PC-9 (cell line): ENCODE data around the gene GOLGA6A. TPM values are rescaled to one million over a fixed set of nuclear protein-coding genes. Genes with fewer than 3 reads are reported as not detected.

Experiments
- BruUV-seq: library from RNA; stranded (reverse); fragments of 400-500 nt; replicated peaks from 2 replicates; lab custom pipeline; 2021; lab: Mats Ljungman, UMichigan
- CTCF ChIA-PET: fragments of 300-600 bp; sonication (Branson Sonifier 250); formaldehyde crosslinking; loops from one replicate; lab custom pipeline; 2022; ENCODE audit warnings: antibody characterized with exemption; lab: Charles Lee
- POLR2A ChIA-PET: fragments of 300-600 bp; sonication (Branson Sonifier 250); formaldehyde crosslinking; loops from one replicate; lab custom pipeline; 2022; ENCODE audit warnings: antibody characterized with exemption; ENCODE audit not compliant: unreplicated experiment; lab: Charles Lee
- DNase-seq, 2 experiments: peaks; one replicate each; pipeline versions ENCODE4 v3.0.0 to v3.0.0-alpha.2; 2015 to 2022; ENCODE audit warnings: mixed read lengths in 1 of 2
- H2AFZ ChIP-seq: fragments of 200-600 bp; sonication (generic); 2 replicates; pipeline ENCODE4 v1.8.1; 2017; ENCODE audit warnings: antibody characterized with exemption
- H3F3A ChIP-seq: fragments of 200-600 bp; sonication (generic); 2 replicates; pipeline ENCODE4 v1.8.1; 2017; ENCODE audit warnings: antibody characterized with exemption, mild to moderate bottlenecking, low read depth; ENCODE audit not compliant: insufficient read depth
- H3K27ac ChIP-seq: fragments of 200-600 bp; sonication (generic); 2 replicates; pipeline ENCODE4 v1.6.1; 2016; ENCODE audit warnings: mixed run types
- H3K27me3 ChIP-seq: fragments of 200-600 bp; sonication (generic); 2 replicates; pipeline ENCODE4 v1.6.1; 2016; ENCODE audit warnings: low read depth, mixed run types; ENCODE audit not compliant: insufficient read depth
- H3K36me3 ChIP-seq: fragments of 200-600 bp; sonication (generic); 2 replicates; pipeline ENCODE4 v1.6.1; 2016; ENCODE audit warnings: low read depth, mixed run types
- H3K4me1 ChIP-seq: fragments of 200-600 bp; sonication (generic); replicated peaks from 2 replicates; pipeline ENCODE4 v1.6.1; 2016; ENCODE audit warnings: mixed run types; ENCODE audit not compliant: insufficient read depth
- H3K4me2 ChIP-seq: fragments of 200-600 bp; sonication (generic); 2 replicates; pipeline ENCODE4 v1.6.1; 2017; ENCODE audit warnings: mixed run types
- H3K4me3 ChIP-seq: fragments of 200-600 bp; sonication (generic); 2 replicates; pipeline ENCODE4 v1.6.1; 2016; ENCODE audit warnings: mixed run types
- H3K79me2 ChIP-seq: fragments of 200-600 bp; sonication (generic); 2 replicates; pipeline ENCODE4 v1.6.1; 2017; ENCODE audit warnings: low read depth, mixed run types
- H3K9me2 ChIP-seq: fragments of 200-600 bp; sonication (generic); 2 replicates; pipeline ENCODE4 v1.8.1; 2017; ENCODE audit warnings: mild to moderate bottlenecking; ENCODE audit not compliant: insufficient read depth
- H3K9me3 ChIP-seq: fragments of 200-600 bp; sonication (generic); 2 replicates; pipeline ENCODE4 v1.8.1; 2016; ENCODE audit warnings: low read depth; ENCODE audit not compliant: insufficient read depth
- H4K20me1 ChIP-seq: fragments of 200-600 bp; sonication (generic); 2 replicates; pipeline ENCODE4 v1.8.1; 2017; ENCODE audit not compliant: insufficient read depth
- EZH2 ChIP-seq: fragments of 200-600 bp; sonication (generic); IDR thresholded peaks from 2 replicates; pipeline ENCODE4 v1.8.0; 2017; ENCODE audit warnings: antibody characterized with exemption, low read depth
- intact Hi-C: fragments of 100-400 bp; cut with micrococcal nuclease; formaldehyde crosslinking; loops from one replicate; pipeline ENCODE4 v1.10.0; 2022; ENCODE audit not compliant: unreplicated experiment
- total RNA-seq: library from RNA; stranded (reverse); gene quantifications from 2 replicates; pipeline ENCODE4 v1.2.3, GENCODE V29; 2021
- TF ChIP-seq, protein P1 (sequence below): fragments of 200-600 bp; sonication (generic); conservative IDR thresholded peaks from 2 replicates; pipeline ENCODE4 v1.6.1; 2017; ENCODE audit warnings: mixed run types, antibody characterized with exemption, mild to moderate bottlenecking, moderate library complexity

GOLGA6A gene
- total RNA-seq, 1 experiment from 2014 or later, result not detected

DNA sequence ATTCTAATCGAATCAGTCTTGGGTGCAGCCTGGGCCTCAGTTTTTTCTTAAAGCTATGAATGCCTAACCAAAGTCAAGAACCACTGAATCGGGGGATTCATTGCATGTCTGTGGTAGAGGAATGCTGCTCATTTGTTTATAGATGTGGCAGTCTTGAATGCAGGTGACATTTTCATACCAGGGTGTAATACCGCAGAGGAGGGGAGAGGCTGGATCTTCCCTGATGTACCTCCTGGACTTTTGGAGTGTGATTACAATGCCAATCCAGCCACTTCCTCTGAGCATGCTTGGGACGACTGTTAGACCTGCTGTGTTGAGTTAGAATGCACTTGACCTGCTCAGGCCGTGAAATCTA, 42.7 kb downstream of the GOLGA6A start:
- intact Hi-C loops, result loop anchor here (10.0 kb wide), 1 partner anchor 65 kb away; no protein-coding TSS in a partner anchor
- no peak overlapping the region for H3K27ac ChIP-seq
- CTCF ChIA-PET, result no interaction called here
- no TSS peak for BruUV-seq
- H3K9me2 ChIP-seq, result no peaks in the 10 kb centered on the region
- H3K27me3 ChIP-seq, result no peaks in the 10 kb centered on the region
- H3K79me2 ChIP-seq, result no peaks in the 10 kb centered on the region
- H3K4me1 ChIP-seq, result peaks cover 7% of the 10 kb centered on the region; the same call in 1 of the 2 replicates
- no peak for DNase-seq
- H4K20me1 ChIP-seq, result no peaks in the 10 kb centered on the region
- no peaks in the 10 kb centered on the region for H3F3A ChIP-seq
- POLR2A ChIA-PET, result interaction anchor here (0.5 kb wide), 1 partner anchor 346 kb away, joined by 13 read pairs; no protein-coding TSS in a partner anchor
- TF ChIP-seq, protein P1, sequence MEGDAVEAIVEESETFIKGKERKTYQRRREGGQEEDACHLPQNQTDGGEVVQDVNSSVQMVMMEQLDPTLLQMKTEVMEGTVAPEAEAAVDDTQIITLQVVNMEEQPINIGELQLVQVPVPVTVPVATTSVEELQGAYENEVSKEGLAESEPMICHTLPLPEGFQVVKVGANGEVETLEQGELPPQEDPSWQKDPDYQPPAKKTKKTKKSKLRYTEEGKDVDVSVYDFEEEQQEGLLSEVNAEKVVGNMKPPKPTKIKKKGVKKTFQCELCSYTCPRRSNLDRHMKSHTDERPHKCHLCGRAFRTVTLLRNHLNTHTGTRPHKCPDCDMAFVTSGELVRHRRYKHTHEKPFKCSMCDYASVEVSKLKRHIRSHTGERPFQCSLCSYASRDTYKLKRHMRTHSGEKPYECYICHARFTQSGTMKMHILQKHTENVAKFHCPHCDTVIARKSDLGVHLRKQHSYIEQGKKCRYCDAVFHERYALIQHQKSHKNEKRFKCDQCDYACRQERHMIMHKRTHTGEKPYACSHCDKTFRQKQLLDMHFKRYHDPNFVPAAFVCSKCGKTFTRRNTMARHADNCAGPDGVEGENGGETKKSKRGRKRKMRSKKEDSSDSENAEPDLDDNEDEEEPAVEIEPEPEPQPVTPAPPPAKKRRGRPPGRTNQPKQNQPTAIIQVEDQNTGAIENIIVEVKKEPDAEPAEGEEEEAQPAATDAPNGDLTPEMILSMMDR, result no peak
- no peak for TF ChIP-seq EZH2
- no peak overlapping the region for H3K4me2 ChIP-seq
- no peak overlapping the region for H3K4me3 ChIP-seq
- H3K36me3 ChIP-seq, result no peaks in the 10 kb centered on the region
- H2AFZ ChIP-seq, result no peak overlapping the region
- H3K9me3 ChIP-seq, result no peaks in the 10 kb centered on the region

DNA sequence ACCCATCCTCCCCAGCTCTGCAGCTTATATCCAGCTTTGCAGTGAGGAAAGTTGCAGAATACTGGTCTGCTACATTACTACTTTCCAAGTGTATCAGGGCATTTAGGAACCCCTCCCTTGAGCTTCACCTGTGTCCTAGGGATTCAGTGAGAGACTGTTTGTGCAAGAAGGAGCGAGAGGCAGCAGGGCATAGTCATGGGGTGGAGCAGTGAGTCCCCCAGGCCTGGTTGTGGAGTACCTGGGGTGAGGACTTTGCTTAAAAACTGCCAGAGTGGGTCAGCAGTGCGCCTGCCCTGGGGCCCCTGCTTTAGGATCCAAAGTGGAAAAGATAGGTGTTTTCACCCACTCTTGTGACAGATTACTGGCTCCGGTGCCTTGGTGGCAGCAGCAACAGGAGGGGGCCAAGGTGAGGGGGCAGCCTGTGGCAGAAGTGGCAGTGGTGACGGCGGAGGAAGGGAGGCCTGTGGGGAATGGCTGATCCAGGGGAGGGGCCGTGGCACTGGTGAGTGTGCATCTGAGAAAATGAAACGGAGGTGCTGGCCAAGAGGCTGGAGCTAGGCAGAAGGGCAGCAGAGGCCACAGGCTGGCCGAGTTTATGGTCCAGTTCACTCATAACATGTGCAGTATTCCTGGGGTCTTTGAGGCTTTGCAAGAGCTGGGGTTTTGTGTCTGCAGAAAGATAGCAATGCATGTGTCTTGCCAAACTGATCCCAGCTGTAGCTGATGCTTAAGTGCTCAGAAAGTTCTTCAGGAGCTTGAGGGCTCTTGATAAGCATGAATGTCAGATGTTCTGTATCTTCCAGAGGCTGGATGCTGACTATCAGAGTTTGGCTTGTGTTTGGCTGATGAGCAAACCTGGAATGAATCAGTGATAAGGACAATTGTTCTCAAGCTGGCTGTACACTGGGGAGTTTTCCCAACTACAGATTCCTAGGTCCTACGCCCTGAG, 43.4 kb downstream of the GOLGA6A start:
- Histone ChIP-seq H3F3A (no peaks in the 10 kb centered on the region), H3K27ac (no peak overlapping the region), H3K36me3 (no peaks in the 10 kb centered on the region), H2AFZ (no peak overlapping the region), H3K79me2 (no peaks in the 10 kb centered on the region), H3K9me2 (no peaks in the 10 kb centered on the region), H3K4me3 (no peak overlapping the region), H3K4me1 (peaks cover 7% of the 10 kb centered on the region; the same call in 1 of the 2 replicates), H3K4me2 (no peak overlapping the region), H4K20me1 (no peaks in the 10 kb centered on the region), H3K9me3 (no peaks in the 10 kb centered on the region), H3K27me3 (no peaks in the 10 kb centered on the region)
- DNase-seq, result no peak
- POLR2A ChIA-PET, result no interaction called here
- CTCF ChIA-PET, result no interaction called here
- intact Hi-C loops, result loop anchor here (10.0 kb wide), 1 partner anchor 64 kb away; no protein-coding TSS in a partner anchor
- TF ChIP-seq EZH2, result no peak
- TF ChIP-seq, protein P1, result no peak
- BruUV-seq, result no TSS peak

DNA sequence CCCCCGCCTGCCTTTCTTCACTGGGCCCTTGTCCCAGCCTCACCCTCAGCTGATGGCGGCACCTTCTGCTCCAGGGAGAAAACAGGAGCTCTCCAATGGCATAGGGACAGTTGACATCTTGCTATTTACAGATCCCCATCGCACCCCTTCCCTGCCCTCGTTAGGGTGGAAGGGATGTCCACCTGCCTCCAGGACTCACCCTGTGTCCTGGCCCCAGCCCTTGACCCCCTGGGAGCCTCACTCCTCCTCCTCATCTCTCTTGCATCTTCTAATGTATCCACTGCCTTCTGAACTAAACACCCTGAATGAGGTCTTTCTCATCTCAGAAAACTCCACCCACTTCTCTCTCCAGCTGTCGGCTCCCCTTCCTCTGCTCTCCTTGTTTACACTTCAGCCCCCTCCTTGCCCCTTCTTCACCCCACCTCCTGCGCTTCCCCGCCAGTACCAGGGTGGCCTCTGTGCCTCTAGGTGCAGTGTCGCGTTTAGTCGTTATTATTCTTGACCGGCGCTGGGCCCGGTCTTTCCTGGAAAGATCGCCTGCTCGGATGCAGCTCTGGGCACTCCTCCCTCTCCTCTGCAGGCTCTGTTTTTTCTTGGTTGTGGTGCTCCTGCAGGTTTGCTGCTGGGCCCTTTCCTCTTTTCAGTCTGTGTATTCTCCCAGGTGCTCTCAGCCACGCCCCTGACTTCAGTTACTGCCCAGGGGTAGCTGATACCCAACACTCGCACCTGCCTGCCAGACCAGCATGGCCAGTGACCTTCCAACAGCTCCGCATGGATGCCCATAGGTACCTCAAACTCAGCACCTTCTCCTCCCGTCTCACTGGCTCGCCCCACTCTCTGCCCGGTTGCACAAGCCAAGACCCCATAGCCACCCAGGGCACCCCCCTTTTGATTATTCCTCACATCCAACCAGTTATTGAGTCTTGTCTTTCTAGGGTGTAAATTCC, 44.9 kb downstream of the GOLGA6A start:
- Histone ChIP-seq H3K27me3 (no peaks in the 10 kb centered on the region), H3K4me2 (no peak overlapping the region), H2AFZ (no peak overlapping the region), H3K4me3 (no peak overlapping the region), H4K20me1 (no peaks in the 10 kb centered on the region), H3K9me3 (no peaks in the 10 kb centered on the region), H3K36me3 (no peaks in the 10 kb centered on the region), H3K9me2 (no peaks in the 10 kb centered on the region), H3K79me2 (no peaks in the 10 kb centered on the region), H3F3A (no peaks in the 10 kb centered on the region), H3K4me1 (peaks cover 7% of the 10 kb centered on the region; the same call in 1 of the 2 replicates), H3K27ac (no peak overlapping the region)
- DNase-seq, result no peak
- BruUV-seq, result no TSS peak
- no peak for TF ChIP-seq EZH2
- TF ChIP-seq, protein P1, result no peak
- CTCF ChIA-PET, result interaction anchor here (0.6 to 1.3 kb wide), 3 partner anchors 16 to 856 kb away, joined by 4 to 8 read pairs (median 5); no protein-coding TSS in a partner anchor
- intact Hi-C loops, result loop anchor here (10.0 kb wide), 1 partner anchor 63 kb away; no protein-coding TSS in a partner anchor
- POLR2A ChIA-PET, result no interaction called here
